GM12875 (cell line): ENCODE measurements around the gene PTPN9.
"Not testable (repeated sequence)": the region's sequence is repeated elsewhere in the genome, so short reads cannot be mapped to it uniquely, and the experiment has no call there.

ENCODE experiments used
- H3K4me3 ChIP-seq: one replicate; pipeline ENCODE4 v1.5.1; 2011; ENCODE audit warnings: low read depth, low read length, control low read depth
- TF ChIP-seq, protein P1 (sequence below): IDR thresholded peaks from 2 replicates; pipeline ENCODE4 v1.5.1; 2011; ENCODE audit warnings: low read depth, mild to moderate bottlenecking, control low read depth, inconsistent platforms, low read length, moderate library complexity, borderline replicate concordance; ENCODE audit not compliant: insufficient read depth

Gene PTPN9

DNA sequence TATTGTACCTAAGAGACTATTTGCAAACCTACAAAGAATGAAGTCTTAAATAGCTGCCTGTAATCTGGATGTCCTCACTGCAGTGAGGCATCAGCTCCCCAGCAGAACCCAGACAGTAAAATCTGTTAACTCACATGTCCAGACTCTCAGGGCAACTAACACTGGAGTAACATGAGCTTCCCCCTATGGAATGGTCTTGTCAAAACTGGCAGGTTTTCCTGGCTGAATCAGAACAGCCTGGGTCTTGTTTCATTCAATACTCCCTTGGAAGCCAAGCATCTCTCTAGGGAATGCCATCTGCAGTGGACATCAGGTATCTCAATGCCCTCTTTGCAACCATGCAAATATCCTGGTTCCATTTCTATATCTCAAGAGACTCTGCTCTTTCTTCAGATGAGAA, 24.4 kb downstream of the PTPN9 start:
- TF ChIP-seq, protein P1, sequence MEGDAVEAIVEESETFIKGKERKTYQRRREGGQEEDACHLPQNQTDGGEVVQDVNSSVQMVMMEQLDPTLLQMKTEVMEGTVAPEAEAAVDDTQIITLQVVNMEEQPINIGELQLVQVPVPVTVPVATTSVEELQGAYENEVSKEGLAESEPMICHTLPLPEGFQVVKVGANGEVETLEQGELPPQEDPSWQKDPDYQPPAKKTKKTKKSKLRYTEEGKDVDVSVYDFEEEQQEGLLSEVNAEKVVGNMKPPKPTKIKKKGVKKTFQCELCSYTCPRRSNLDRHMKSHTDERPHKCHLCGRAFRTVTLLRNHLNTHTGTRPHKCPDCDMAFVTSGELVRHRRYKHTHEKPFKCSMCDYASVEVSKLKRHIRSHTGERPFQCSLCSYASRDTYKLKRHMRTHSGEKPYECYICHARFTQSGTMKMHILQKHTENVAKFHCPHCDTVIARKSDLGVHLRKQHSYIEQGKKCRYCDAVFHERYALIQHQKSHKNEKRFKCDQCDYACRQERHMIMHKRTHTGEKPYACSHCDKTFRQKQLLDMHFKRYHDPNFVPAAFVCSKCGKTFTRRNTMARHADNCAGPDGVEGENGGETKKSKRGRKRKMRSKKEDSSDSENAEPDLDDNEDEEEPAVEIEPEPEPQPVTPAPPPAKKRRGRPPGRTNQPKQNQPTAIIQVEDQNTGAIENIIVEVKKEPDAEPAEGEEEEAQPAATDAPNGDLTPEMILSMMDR: no peak
- H3K4me3 ChIP-seq: no peak overlapping the region

DNA sequence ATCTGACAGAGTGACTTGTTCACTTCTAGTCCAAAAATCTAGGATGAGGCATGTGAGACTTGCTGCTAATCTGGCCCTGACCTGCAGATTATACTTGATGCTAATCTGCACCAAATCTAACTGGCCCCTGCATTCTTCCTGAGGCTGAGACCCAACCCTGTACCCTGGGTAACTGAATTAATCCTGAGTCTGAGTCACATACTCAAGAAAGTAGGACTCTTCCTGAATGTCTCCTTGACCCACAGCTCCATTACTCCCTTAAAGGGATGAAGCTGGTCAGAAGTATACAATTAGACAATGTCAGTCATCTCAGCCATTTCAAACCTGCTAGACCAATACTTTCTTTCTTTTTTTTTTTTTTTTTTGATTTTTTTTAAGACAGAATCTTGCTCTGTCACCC, 25.5 kb downstream of the PTPN9 start:
- TF ChIP-seq, protein P1: no peak
- H3K4me3 ChIP-seq: no peak overlapping the region

DNA sequence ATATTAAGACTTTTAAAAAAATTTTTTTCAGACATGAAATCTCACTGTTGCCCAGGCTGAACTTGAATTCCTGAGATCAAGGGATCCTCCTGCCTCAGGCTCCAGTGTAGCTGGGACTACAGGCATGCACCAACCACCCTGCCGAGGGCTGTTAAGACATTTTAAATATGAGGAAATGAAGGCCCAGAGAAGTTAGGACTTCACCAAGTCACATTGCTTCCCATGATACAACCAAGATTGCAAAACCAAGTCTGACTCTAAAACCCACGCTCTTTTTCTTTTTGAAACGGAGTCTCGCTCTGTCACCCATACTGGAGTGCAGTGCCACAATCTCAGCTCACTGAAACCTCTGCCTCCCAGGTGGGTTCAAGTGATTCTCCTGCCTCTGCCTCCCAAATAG, 28.0 kb downstream of the PTPN9 start:
- TF ChIP-seq, protein P1: no peak
- H3K4me3 ChIP-seq: no peak overlapping the region

DNA sequence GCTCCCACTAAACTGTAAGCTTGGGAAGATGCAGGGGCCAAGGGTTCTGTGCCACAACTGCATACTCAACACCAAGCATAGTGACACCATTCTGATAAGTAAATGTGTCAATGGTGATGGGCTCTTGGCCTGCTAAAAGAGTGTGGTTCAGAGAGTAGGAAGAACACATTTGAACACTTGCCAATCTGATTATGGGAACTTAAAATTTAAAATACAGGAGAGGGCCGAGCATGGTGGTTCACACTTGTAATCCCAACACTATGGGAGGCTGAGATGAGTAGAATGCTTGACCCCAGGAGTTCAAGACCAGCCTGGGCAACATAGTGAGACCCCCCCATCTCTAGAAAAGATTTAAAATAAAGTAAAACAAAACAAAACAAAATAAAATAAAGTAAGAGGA, 34.1 kb downstream of the PTPN9 start:
- H3K4me3 ChIP-seq: no peak overlapping the region
- TF ChIP-seq, protein P1: no peak

DNA sequence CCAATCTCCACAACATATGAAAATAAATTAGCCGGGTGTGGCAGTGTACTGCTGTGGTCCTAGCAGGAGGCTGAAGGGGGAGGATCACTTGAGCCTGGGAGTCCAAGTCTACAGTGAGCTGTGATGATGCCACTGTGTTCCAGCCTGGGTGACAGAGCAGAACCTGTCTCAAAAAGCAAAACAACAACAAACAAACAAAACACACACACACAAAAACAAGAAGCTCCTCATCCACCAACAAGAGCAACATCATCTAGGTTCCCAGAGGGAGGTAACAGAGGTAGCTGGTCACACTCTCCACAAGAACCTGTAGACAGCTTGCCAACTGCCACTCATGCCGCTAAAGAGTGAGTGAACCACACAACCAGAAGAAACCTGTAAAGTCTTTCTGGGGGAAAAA, 34.8 kb downstream of the PTPN9 start:
- no peak overlapping the region for H3K4me3 ChIP-seq
- TF ChIP-seq, protein P1: no peak

DNA sequence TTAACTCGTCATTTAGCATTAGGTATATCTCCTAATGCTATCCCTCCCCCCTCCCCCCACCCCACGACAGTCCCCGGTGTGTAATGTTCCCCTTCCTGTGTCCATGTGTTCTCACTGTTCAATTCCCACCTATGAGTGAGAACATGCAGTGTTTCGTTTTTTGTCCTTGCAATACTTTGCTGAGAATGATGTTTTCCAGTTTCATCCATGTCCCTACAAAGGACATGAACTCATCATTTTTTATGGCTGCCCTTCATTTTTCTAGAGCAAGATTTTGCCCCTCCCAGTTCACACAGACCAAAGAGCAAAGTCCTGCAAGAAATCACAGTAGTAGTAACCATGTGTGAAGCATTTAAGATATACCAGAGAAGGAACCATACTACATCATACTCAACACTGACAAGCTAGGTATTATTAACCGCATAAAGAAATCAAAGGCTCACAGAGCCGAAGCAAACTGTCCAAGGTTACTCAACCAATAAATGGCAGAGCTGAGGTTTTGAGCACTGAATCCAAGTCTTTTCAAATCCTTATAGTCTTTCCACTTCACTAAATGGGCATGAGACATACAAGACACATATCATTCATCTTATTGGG, 36.1 kb downstream of the PTPN9 start:
- H3K4me3 ChIP-seq: not testable (repeated sequence)

DNA sequence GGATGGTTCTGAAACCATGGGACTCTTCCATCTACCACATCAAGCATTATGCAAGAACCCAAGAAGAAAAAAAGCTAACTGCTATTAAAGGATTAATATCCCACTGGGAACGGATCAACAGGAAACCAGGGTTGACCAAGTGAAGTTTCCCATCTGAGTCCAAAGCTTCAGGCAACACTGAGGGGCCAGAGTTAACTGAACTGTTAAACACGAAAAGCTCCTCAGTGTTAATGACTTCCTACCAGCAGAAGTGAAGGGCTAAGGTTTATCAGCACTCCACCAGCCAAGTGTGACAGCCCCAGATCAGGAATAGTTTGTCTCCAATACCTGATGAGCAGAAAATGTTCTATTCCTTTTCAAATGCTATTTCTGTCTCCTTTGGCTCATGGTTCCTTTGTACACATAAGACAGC, 36.7 kb downstream of the PTPN9 start:
- H3K4me3 ChIP-seq: no peak overlapping the region
- TF ChIP-seq, protein P1: no peak

DNA sequence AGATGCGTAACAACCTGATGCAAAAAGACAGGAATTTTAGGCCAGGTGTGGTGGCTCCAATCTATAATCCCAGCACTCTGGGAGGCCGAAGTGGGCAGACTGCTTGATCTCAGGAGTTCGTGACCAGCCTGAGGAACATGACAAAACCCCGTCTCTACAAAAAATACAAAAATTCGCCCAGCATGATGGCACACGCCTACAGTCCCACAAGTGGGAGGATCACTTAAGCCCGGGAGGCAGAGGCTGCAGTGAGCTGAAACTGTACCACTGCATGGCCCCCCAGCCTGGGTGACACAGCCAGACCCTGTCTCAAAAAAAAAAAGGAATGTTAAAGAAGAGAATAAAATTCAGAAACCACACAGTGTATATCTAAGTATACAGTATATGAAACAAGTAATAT, 40.7 kb downstream of the PTPN9 start:
- TF ChIP-seq, protein P1: no peak
- H3K4me3 ChIP-seq: no peak overlapping the region
